ENCODE data around the gene CEP104. TPM values are rescaled to one million over a fixed set of nuclear protein-coding genes. Genes with fewer than 3 reads are reported as not detected.

CEP104 gene
- total RNA-seq, 1 donor from 2014 or later: 43.8 TPM

GRCh38 chr1:3779912-3780416 is 77.0 kb downstream of the CEP104 start:
- H3K4me1 Mint-ChIP-seq (ENCODE audit: low read depth): peaks cover 2% of the 10 kb centered on the region
- H3K9me3 Mint-ChIP-seq (ENCODE audit: low read depth): no peaks in the 10 kb centered on the region
- H3K36me3 Mint-ChIP-seq (ENCODE audit: insufficient read depth): peaks cover 19% of the 10 kb centered on the region
- H3K4me3 Mint-ChIP-seq (ENCODE audit: low read depth): no peak overlapping the region
- TF ChIP-seq CTCF (IDR thresholded peaks at IDR 0.05; ENCODE audit: unreplicated experiment): no peak
- H3K27me3 Mint-ChIP-seq: no peaks in the 10 kb centered on the region
- DNase-seq (ENCODE audit: low spot score, unreplicated experiment): no peak
- H3K27ac Mint-ChIP-seq: no peak overlapping the region

- Mint-ChIP-seq H3K27ac (no peak overlapping the region), H3K9me3 (ENCODE audit: low read depth) (no peaks in the 10 kb centered on the region)
These were observed 77.6 kb downstream of the CEP104 start for GRCh38 chr1:3779265-3779911.

GRCh38 chr1:3778590-3779264 is 78.3 kb downstream of the CEP104 start:
- Mint-ChIP-seq H3K36me3 (ENCODE audit: insufficient read depth) (peaks cover 15% of the 10 kb centered on the region), H3K27ac (no peak overlapping the region), H3K4me1 (ENCODE audit: low read depth) (peaks cover 2% of the 10 kb centered on the region), H3K4me3 (ENCODE audit: low read depth) (no peak overlapping the region), H3K27me3 (no peaks in the 10 kb centered on the region), H3K9me3 (ENCODE audit: low read depth) (no peaks in the 10 kb centered on the region)
- DNase-seq (ENCODE audit: low spot score, unreplicated experiment): no peak
- no peak for TF ChIP-seq CTCF (IDR thresholded peaks at IDR 0.05; ENCODE audit: unreplicated experiment)

More at GRCh38 chr1:3779265-3779911, 77.6 kb downstream of the CEP104 start:
- Mint-ChIP-seq H3K36me3 (ENCODE audit: insufficient read depth) (peaks cover 18% of the 10 kb centered on the region), H3K27me3 (no peaks in the 10 kb centered on the region), H3K4me3 (ENCODE audit: low read depth) (no peak overlapping the region), H3K4me1 (ENCODE audit: low read depth) (peaks cover 2% of the 10 kb centered on the region)
- DNase-seq (ENCODE audit: low spot score, unreplicated experiment): no peak
- no peak for TF ChIP-seq CTCF (IDR thresholded peaks at IDR 0.05; ENCODE audit: unreplicated experiment)

- TF ChIP-seq CTCF (IDR thresholded peaks at IDR 0.05; ENCODE audit: unreplicated experiment): no peak
- Mint-ChIP-seq H3K27me3 (no peaks in the 10 kb centered on the region), H3K9me3 (ENCODE audit: low read depth) (no peaks in the 10 kb centered on the region), H3K36me3 (ENCODE audit: insufficient read depth) (peaks cover 13% of the 10 kb centered on the region), H3K4me1 (ENCODE audit: low read depth) (peaks cover 2% of the 10 kb centered on the region), H3K27ac (no peak overlapping the region), H3K4me3 (ENCODE audit: low read depth) (no peak overlapping the region)
- DNase-seq (ENCODE audit: low spot score, unreplicated experiment): no peak
These were observed 79.1 kb downstream of the CEP104 start for GRCh38 chr1:3777647-3778589.

- no peak overlapping the region for H3K27ac Mint-ChIP-seq
- TF ChIP-seq CTCF (IDR thresholded peaks at IDR 0.05; ENCODE audit: unreplicated experiment): no peak
- peaks cover 11% of the 10 kb centered on the region for H3K36me3 Mint-ChIP-seq (ENCODE audit: insufficient read depth)
- no peaks in the 10 kb centered on the region for H3K9me3 Mint-ChIP-seq (ENCODE audit: low read depth)
- H3K4me1 Mint-ChIP-seq (ENCODE audit: low read depth): peaks cover 2% of the 10 kb centered on the region
- H3K27me3 Mint-ChIP-seq: no peaks in the 10 kb centered on the region
- no peak for DNase-seq (ENCODE audit: low spot score, unreplicated experiment)
- H3K4me3 Mint-ChIP-seq (ENCODE audit: low read depth): no peak overlapping the region
These were observed 79.9 kb downstream of the CEP104 start for GRCh38 chr1:3777078-3777547.

Data from progenitor cell of endocrine pancreas (in vitro differentiated cells).